ENCODE measurements around the gene E4F1. TPM values are rescaled to one million over a fixed set of nuclear protein-coding genes. Genes with fewer than 3 reads are reported as not detected.

The E4F1 gene
- total and polyA plus RNA-seq, 2 of the 8 experiments (the other 6 are each of a cell fraction or from before 2014, with no cell fraction given) = 22.2 to 27.0 TPM

DNA sequence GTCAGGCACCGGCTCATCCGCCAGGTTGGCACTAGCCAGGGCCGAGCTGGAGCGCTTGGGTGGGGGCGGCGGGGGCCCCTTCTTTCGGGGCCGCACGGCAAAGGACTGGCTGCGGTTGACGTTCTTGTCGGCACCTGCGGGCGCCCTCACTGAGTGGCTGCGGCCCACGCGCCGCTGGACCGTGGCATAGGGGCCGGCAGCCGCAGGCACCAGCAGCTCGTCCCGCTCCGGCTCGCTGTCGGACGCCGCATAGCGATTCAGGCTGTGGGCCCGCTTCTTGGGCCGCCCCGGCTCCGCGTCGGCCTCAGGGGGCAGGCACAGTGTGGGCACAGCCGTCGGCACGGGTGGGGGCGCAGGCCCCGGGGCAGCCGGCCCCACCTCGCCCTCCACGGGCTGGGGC lies 42.9 kb upstream of the E4F1 start (continued):
- TF ChIP-seq, protein P1, sequence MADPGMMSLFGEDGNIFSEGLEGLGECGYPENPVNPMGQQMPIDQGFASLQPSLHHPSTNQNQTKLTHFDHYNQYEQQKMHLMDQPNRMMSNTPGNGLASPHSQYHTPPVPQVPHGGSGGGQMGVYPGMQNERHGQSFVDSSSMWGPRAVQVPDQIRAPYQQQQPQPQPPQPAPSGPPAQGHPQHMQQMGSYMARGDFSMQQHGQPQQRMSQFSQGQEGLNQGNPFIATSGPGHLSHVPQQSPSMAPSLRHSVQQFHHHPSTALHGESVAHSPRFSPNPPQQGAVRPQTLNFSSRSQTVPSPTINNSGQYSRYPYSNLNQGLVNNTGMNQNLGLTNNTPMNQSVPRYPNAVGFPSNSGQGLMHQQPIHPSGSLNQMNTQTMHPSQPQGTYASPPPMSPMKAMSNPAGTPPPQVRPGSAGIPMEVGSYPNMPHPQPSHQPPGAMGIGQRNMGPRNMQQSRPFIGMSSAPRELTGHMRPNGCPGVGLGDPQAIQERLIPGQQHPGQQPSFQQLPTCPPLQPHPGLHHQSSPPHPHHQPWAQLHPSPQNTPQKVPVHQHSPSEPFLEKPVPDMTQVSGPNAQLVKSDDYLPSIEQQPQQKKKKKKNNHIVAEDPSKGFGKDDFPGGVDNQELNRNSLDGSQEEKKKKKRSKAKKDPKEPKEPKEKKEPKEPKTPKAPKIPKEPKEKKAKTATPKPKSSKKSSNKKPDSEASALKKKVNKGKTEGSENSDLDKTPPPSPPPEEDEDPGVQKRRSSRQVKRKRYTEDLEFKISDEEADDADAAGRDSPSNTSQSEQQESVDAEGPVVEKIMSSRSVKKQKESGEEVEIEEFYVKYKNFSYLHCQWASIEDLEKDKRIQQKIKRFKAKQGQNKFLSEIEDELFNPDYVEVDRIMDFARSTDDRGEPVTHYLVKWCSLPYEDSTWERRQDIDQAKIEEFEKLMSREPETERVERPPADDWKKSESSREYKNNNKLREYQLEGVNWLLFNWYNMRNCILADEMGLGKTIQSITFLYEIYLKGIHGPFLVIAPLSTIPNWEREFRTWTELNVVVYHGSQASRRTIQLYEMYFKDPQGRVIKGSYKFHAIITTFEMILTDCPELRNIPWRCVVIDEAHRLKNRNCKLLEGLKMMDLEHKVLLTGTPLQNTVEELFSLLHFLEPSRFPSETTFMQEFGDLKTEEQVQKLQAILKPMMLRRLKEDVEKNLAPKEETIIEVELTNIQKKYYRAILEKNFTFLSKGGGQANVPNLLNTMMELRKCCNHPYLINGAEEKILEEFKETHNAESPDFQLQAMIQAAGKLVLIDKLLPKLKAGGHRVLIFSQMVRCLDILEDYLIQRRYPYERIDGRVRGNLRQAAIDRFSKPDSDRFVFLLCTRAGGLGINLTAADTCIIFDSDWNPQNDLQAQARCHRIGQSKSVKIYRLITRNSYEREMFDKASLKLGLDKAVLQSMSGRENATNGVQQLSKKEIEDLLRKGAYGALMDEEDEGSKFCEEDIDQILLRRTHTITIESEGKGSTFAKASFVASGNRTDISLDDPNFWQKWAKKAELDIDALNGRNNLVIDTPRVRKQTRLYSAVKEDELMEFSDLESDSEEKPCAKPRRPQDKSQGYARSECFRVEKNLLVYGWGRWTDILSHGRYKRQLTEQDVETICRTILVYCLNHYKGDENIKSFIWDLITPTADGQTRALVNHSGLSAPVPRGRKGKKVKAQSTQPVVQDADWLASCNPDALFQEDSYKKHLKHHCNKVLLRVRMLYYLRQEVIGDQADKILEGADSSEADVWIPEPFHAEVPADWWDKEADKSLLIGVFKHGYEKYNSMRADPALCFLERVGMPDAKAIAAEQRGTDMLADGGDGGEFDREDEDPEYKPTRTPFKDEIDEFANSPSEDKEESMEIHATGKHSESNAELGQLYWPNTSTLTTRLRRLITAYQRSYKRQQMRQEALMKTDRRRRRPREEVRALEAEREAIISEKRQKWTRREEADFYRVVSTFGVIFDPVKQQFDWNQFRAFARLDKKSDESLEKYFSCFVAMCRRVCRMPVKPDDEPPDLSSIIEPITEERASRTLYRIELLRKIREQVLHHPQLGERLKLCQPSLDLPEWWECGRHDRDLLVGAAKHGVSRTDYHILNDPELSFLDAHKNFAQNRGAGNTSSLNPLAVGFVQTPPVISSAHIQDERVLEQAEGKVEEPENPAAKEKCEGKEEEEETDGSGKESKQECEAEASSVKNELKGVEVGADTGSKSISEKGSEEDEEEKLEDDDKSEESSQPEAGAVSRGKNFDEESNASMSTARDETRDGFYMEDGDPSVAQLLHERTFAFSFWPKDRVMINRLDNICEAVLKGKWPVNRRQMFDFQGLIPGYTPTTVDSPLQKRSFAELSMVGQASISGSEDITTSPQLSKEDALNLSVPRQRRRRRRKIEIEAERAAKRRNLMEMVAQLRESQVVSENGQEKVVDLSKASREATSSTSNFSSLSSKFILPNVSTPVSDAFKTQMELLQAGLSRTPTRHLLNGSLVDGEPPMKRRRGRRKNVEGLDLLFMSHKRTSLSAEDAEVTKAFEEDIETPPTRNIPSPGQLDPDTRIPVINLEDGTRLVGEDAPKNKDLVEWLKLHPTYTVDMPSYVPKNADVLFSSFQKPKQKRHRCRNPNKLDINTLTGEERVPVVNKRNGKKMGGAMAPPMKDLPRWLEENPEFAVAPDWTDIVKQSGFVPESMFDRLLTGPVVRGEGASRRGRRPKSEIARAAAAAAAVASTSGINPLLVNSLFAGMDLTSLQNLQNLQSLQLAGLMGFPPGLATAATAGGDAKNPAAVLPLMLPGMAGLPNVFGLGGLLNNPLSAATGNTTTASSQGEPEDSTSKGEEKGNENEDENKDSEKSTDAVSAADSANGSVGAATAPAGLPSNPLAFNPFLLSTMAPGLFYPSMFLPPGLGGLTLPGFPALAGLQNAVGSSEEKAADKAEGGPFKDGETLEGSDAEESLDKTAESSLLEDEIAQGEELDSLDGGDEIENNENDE (IDR thresholded peaks at IDR 0.05; ENCODE audit: insufficient replicate concordance, low read length) = no peak
- no peak for TF ChIP-seq SIRT6 (IDR thresholded peaks at IDR 0.05; ENCODE audit: low read length)
- no peak for TF ChIP-seq CREB1 (IDR thresholded peaks at IDR 0.05)
- no peak for TF ChIP-seq EGR1 (IDR thresholded peaks at IDR 0.05; ENCODE audit: borderline replicate concordance, low read depth, low read length)
- TF ChIP-seq RXRA (IDR thresholded peaks at IDR 0.05; ENCODE audit: insufficient read depth, low read depth, low read length) = no peak
- no peak for TF ChIP-seq TEAD4 (IDR thresholded peaks at IDR 0.05; ENCODE audit: low read depth, low read length)
- no peak for TF ChIP-seq SRF (IDR thresholded peaks at IDR 0.05; ENCODE audit: low read depth, low read length)
- TF ChIP-seq, protein P2, sequence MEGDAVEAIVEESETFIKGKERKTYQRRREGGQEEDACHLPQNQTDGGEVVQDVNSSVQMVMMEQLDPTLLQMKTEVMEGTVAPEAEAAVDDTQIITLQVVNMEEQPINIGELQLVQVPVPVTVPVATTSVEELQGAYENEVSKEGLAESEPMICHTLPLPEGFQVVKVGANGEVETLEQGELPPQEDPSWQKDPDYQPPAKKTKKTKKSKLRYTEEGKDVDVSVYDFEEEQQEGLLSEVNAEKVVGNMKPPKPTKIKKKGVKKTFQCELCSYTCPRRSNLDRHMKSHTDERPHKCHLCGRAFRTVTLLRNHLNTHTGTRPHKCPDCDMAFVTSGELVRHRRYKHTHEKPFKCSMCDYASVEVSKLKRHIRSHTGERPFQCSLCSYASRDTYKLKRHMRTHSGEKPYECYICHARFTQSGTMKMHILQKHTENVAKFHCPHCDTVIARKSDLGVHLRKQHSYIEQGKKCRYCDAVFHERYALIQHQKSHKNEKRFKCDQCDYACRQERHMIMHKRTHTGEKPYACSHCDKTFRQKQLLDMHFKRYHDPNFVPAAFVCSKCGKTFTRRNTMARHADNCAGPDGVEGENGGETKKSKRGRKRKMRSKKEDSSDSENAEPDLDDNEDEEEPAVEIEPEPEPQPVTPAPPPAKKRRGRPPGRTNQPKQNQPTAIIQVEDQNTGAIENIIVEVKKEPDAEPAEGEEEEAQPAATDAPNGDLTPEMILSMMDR (IDR thresholded peaks at IDR 0.05; ENCODE audit: control extremely low read depth in 1 of 3, insufficient read depth in 1 of 3, low read depth in 1 of 3, low read length in 3 of 3) = no peak
- TF ChIP-seq SIX5 (IDR thresholded peaks at IDR 0.05; ENCODE audit: low read depth, low read length) = no peak
- no peak for TF ChIP-seq FOSL1 (IDR thresholded peaks at IDR 0.05; ENCODE audit: insufficient read depth, low read depth, low read length)
